Measurements from ENCODE around the gene THADA.
"Not testable (repeated sequence)": the region's sequence is repeated elsewhere in the genome, so short reads cannot be mapped to it uniquely, and the experiment has no call there.

The THADA gene

GRCh38 chr2:43604674-43605073 is 8.8 kb upstream of the THADA start:
- DNase-seq: no peak

DNA sequence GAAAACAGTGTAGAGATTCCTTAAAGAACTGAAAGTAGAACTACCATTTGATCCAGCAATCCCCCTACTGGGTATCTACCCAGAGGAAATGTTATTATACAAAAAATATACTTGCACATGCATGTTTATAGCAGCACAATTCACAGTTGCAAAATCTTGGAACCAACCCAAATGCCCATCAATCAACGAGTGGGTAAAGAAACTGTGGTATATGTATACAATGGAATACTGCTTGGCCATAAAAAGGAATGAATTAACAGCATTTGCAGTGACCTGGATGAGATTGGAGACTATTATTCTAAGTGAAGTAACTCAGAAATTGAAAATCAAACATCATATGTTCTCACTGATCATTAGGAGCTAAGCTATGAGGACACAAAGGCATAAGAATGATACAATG is 4.8 kb upstream of the THADA start:
- not testable (repeated sequence) for DNase-seq

GRCh38 chr2:43594875-43595274 is 963 bp downstream of the THADA start:
- DNase-seq: no peak

GRCh38 chr2:43593254-43593653 is 2.6 kb downstream of the THADA start:
- DNase-seq: no peak

GRCh38 chr2:43592443-43592842 is 3.4 kb downstream of the THADA start:
- DNase-seq: peak; percentile 83

- no peak for DNase-seq
Measured at GRCh38 chr2:43585708-43586107, 10.1 kb downstream of the THADA start.

GRCh38 chr2:43579275-43579981 is 16.4 kb downstream of the THADA start:
- no peak for DNase-seq

GRCh38 chr2:43576981-43577892 is 18.6 kb downstream of the THADA start:
- DNase-seq: peak; percentile 72

DNA sequence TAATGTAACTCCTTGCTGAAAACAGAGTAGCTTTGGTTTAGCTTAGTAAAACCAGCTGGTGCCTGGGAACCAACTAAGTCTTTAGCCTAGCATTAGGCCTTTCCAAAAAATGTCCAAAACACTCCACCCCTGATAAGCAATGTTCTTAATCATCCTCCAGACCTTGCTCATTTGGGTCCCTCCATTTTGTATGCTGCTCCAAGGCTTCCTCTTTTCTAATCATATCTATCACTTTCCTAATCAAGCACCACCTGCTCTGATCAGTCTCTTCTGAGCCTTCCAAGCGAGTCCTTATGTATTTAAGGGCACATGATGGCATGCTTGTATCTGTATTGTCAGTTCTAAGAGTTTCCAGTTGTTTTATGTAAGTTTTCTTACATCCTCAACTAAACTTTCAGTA is 23.6 kb downstream of the THADA start:
- DNase-seq: no peak

GRCh38 chr2:43569921-43570320 is 25.9 kb downstream of the THADA start:
- no peak for DNase-seq

DNA sequence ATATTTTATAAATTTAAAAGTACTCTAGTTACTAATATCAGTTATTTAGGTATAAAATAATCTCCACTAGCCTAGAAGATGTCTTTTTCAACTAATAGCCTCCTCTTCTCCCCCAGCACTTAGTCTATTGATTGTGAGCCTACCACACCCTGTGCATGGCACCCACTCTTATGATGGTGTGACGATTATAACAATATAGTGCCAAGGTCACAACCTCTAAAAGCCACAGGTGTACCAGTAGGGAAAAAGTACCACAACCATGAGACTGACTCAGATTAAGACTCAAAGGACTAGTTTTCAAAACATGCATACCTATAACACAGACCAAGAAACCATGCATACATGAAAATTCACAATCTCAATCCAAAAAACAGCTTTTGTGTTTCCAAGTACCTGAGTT is 27.6 kb downstream of the THADA start:
- no peak for DNase-seq

DNA sequence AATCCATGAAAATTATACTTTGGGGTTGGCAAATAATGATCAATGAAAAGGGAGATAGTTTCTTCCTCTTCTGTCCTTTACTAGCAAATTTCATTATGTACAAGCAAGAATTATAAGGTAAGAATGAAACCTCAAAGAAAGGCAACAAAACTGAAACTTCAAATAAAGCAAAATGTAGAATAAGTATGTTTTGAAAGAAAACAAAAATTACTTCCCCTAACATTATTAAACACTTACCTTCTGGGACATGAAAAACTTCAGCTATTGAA is 29.4 kb downstream of the THADA start:
- DNase-seq: no peak

DNA sequence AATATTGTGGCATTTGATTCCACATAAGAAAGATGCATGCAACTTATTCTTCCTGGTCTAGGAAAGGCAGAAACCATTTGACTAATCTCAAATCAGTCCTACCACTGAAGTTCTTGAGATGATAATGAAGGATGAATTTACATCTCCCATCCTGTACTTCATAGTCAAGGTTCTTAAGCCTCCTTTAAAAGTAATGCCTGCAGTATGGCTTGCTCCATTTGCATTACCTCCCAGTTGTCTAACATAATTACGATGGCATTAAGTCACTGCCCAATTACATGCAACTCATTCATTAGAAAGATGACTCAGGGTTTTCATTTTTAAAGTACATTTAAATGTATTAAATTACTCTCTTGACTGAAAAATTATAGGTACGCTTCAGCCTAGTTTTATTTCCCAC is 32.2 kb downstream of the THADA start:
- no peak for DNase-seq

DNA sequence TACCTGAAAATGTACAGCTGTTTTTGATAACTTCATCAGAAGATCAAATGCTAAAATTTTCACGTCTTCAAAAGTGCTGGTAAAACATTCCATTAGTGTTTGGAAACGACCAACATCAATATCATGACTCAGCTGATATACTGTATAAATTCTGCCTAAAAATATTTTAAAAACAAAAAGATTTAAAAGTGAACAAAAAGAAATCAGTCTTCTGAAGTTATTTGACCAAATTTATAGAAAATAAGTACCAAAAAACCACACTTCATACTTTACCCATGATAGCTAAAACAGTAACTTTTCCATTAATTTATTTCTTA is 35.6 kb downstream of the THADA start:
- DNase-seq: no peak

DNA sequence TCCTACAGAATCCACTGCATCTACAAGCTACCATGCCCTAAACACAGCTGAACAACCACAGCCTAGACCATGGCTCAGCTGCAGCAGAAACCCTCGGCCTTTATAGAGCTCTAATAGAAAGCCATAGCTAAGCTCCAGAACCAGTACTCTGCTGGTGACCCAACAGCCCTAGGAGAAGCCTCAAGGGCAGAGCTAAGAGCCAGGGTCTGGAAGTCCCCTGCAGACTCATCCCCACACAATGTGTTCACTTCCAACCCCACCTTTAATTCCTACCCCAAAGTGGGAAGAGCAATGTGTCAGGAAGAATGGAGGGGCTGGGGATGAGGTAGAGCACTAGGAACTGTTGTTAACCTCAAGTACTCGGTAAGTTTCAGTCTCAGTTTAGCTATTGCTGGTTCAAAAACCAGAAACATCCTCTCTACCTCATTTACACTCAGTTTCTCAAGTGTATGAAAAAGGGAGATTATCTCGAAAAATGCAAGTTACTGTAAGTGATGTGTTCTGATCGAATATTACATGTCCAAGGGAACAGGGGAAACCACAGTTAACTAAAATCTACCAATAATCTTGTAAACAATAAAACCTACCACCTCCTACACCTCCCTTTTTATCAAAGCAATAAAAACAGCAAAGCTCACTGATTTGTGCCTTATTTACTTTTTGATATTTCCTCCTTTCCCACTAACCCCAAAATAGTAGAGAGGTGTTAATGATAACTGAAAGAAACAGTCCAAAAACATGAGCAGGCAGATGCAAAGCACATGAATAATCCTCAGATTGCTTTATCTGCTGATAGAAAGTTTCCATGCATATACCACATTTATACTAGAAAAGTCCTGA is 36.2 kb downstream of the THADA start:
- DNase-seq: no peak

GRCh38 chr2:43557196-43557595 is 38.6 kb downstream of the THADA start:
- no peak for DNase-seq

- no peak for DNase-seq
Measured at GRCh38 chr2:43556256-43556655, 39.6 kb downstream of the THADA start.

DNA sequence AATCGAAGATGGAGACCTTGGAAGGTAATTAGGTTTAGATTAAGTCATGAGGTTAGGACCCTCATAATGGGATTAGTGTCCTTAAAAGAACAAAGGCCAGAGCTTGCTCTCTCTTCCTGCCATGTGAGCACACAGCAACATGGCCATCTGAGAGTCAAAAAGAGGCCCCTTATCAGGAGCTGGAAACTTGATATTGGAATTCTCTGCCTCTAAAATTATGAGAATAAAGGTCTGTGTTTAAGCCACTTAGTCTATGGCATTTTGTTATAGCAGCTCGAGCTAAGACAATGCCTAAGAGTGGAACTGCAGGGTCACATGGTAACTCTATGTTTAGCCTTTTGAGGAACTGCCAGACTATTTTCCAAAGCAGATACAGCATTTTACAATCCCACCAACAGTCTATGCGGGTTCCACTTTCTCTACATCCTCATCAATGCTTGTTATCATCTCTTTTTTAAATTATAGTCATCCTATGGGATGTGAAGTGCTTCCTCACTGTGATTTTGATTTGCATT is 42.4 kb downstream of the THADA start:
- DNase-seq: no peak

- DNase-seq: no peak
Measured at GRCh38 chr2:43551990-43552389, 43.8 kb downstream of the THADA start.

DNA sequence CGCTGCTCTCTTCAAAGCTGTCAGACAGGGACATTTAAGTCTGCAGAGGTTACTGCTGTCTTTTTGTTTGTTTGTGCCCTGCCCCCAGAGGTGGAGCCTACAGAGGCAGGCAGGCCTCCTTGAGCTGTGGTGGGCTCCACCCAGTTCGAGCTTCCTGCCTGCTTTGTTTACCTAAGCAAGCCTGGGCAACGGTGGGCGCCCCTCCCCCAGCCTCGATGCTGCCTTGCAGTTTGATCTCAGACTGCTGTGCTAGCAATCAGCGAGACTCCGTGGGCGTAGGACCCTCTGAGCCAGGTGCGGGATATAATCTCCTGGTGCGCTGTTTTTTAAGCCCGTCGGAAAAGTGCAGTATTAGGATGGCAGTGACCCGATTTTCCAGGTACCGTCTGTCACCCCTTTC is 47.5 kb downstream of the THADA start:
- not testable (repeated sequence) for DNase-seq

- peak; percentile 57 for DNase-seq
Measured at GRCh38 chr2:43542285-43542933, 53.4 kb downstream of the THADA start.

DNA sequence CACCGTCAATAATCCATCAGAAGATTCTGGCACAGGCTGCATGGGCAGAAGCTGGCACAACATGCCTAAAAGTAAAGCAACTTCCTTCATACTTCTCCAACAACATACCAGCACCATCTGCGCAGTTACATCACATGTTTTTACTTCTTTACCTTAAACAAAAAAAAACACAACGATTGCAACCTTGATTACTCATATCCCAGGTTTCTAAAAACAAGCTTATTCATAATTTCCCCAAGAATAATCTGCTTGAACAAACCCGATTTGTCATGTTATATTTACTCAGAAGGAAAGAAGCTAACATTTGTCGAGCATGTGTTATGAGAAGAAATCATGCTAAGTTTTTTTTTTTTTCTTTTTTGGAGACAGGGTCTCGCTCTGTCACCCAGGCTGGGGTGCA is 54.7 kb downstream of the THADA start:
- peak; percentile 27 for DNase-seq
